ENCODE measurements around the gene TMEM175.

Gene TMEM175

GRCh38 chr4:931960-932712 lies at the start of gene TMEM175, which contains the start of gene GAK:
Gene TMEM175, plus strand, starts transcription at chr4:932460. Its CDS starts 15,280 bp downstream, at chr4:947740.
Gene GAK, minus strand, starts transcription at chr4:932316. Its CDS starts 129 bp downstream, at chr4:932187.
- H3K4me3 ChIP-seq (ENCODE audit: low read depth, low read length) = peak within 1 kb of the TSS; percentile 94
- no peaks in the 10 kb centered on the region for H3K9me3 ChIP-seq (ENCODE audit: control insufficient read depth, insufficient read depth, low read depth, low read length)
- CTCF ChIA-PET = interaction anchor here (1.0 kb wide), 1 partner anchor 190 kb away, joined by 3 read pairs; no protein-coding TSS in a partner anchor
- POLR2A ChIA-PET = interaction anchor here (0.5 to 1.2 kb wide), 8 partner anchors 8 to 238 kb away, joined by 3 to 5 read pairs (median 3); no protein-coding TSS in a partner anchor
- H3K27ac ChIP-seq (ENCODE audit: extremely low read depth, low read depth, low read length) = peak within 1 kb of the TSS; percentile 75
- peaks cover 5% of the 10 kb centered on the region; the same call in 1 of the 2 replicates for H3K4me1 ChIP-seq (ENCODE audit: control insufficient read depth, insufficient read depth, low read length)
- H3K36me3 ChIP-seq (ENCODE audit: control insufficient read depth in 2 of 2, insufficient read depth in 1 of 2, low read length in 2 of 2) = no peaks in the 10 kb centered on the region
- TF ChIP-seq ZNF585B (tag by site-specific recombination; IDR thresholded peaks at IDR 0.05) = no peak
- TF ChIP-seq ZNF114 (tag by site-specific recombination; IDR thresholded peaks at IDR 0.05) = no peak
- TF ChIP-seq YY1 (tag by site-specific recombination; IDR thresholded peaks at IDR 0.05) = peak; percentile 57; the same call in 1 of the 2 replicates
- 0 out of 2 replicates have a peak, but pooled peaks have one; percentile 14 for TF ChIP-seq HIC1 (tag by site-specific recombination; IDR thresholded peaks at IDR 0.05)
- no peak for TF ChIP-seq ZNF580 (tag by site-specific recombination; IDR thresholded peaks at IDR 0.05)
- no peak for TF ChIP-seq ZBTB44 (tag by site-specific recombination; IDR thresholded peaks at IDR 0.05)
- TF ChIP-seq ZNF157 (tag by site-specific recombination; IDR thresholded peaks at IDR 0.05) = no peak
- TF ChIP-seq HOXC10 (CRISPR knock-in tag; IDR thresholded peaks at IDR 0.05) = no peak
- TF ChIP-seq GLIS1 (tag by site-specific recombination; IDR thresholded peaks at IDR 0.05) = no peak
- TF ChIP-seq ZNF132 (tag by site-specific recombination; IDR thresholded peaks at IDR 0.05; ENCODE audit: borderline replicate concordance) = no peak
- no peak; the same call in 1 of the 2 replicates for TF ChIP-seq ZNF449 (tag by site-specific recombination; IDR thresholded peaks at IDR 0.05)
- TF ChIP-seq ZNF426 (tag by site-specific recombination; IDR thresholded peaks at IDR 0.05) = no peak
- no peak for TF ChIP-seq ZNF544 (tag by site-specific recombination; IDR thresholded peaks at IDR 0.05)
- no peak for TF ChIP-seq ZNF248 (tag by site-specific recombination; IDR thresholded peaks at IDR 0.05)
- no peak for TF ChIP-seq ZNF518A (tag by site-specific recombination; conservative IDR thresholded peaks at IDR 0.05; ENCODE audit: low read depth)
- peak; percentile 49; the same call in 1 of the 2 replicates for TF ChIP-seq YY2 (tag by site-specific recombination; IDR thresholded peaks at IDR 0.05)
- no peak for TF ChIP-seq ZNF394 (tag by site-specific recombination; IDR thresholded peaks at IDR 0.05; ENCODE audit: borderline replicate concordance)
- TF ChIP-seq ZNF23 (tag by site-specific recombination; IDR thresholded peaks at IDR 0.05; ENCODE audit: borderline replicate concordance) = no peak
- no peak for TF ChIP-seq ZNF366 (tag by site-specific recombination; conservative IDR thresholded peaks at IDR 0.05)
- TF ChIP-seq ZNF280C (tag by site-specific recombination; IDR thresholded peaks at IDR 0.05) = no peak
- no peak for TF ChIP-seq ZNF843 (tag by site-specific recombination; IDR thresholded peaks at IDR 0.05)
- TF ChIP-seq ZNF561 (tag by site-specific recombination; IDR thresholded peaks at IDR 0.05; ENCODE audit: borderline replicate concordance) = peak; percentile 36; the same call in 1 of the 2 replicates

Data from HEK293 (cell line).